Lung microvascular endothelial cell (primary cell): Measurements from ENCODE around the gene ZMYM3. TPM values are rescaled to one million over a fixed set of nuclear protein-coding genes. Genes with fewer than 3 reads are reported as not detected.

Experiments
- DNase-seq, 2 donors: peaks; one replicate each; pipeline versions ENCODE4 v3.0.0 to v3.0.0-alpha.2; 2010; ENCODE audit warnings: low read depth in 2 of 2
- total RNA-seq: library from RNA; depleted of rRNA; stranded (reverse); fragments of >200 nt; gene quantifications from 2 replicates; pipeline ENCODE4 v1.2.1, GENCODE V29; 2014

ZMYM3 gene
- total RNA-seq, 1 donor from 2014 or later: 7.9 TPM

DNA sequence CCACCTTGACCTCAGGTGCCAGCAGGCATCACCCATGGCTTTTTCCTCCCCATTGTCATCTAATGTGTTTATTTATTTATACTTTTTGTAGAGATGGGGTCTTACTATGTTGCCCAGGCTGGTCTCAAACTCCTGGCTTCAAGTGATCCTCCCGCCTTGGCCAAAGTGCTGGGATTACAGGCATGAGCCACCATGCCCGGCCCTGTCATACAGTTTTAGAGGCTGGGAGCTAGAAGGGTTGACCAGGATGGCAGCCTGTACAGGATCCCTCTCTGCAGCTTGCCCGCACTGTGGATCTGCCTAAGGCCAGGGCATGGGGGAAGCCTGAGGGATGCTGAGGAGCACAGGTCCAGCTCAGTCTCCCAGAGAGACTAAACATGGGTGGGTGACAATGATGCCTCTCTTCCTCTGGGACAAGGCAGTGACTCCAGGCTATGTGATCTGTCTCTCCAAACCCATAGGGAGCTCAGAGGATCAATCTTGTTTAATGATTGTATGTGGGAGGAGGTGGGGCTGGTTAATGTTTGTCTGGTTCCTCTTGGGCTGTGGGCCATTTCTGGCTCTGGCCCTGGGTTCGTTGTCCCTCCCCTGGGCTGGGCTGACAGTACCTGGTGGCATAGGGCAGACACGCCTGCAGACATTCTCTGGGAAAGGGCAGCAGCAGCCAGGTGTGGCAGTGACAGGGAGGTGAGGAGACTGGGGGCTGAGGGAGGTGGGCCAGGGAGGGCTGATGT is 39.2 kb downstream of the ZMYM3 start:
- no peak for DNase-seq

DNA sequence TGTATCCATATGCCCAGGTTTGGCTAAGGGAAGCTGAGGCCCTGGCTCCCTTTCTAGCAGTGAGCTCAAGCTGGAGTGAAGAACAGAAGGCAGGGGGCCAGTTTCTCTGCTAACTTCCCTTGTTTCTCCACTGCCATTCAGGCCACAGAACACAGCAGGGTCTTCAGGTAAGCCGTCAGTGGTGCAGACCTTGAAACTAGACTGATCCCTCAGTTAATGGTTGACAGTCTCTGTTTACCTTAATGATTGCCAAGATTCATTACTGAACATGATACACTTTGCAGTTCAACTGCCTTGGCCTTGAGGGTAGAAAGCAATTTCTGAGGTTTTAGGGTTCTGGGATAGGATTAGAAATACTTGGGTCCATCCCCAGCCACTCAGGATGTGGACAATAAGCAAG is 39.8 kb downstream of the ZMYM3 start:
- no peak for DNase-seq

DNA sequence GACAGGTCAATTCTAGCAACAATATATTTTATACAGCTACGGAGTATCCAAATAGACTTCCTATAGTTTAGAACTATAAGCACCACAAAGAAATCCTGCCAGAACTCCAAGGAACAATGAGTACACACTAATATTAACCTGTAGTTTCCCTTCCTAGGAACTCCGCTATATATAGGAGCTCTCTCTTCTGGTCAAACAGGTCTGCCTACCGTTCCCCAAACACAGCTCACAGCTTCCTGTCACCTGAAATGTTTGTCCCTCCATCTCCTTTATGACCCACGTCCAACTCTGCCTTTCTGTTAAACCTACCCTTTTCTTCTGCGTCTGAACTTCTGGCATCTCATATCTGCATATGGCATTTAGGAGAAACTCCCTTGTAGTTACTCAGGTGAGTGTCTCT is 41.4 kb downstream of the ZMYM3 start:
- no peak for DNase-seq

DNA sequence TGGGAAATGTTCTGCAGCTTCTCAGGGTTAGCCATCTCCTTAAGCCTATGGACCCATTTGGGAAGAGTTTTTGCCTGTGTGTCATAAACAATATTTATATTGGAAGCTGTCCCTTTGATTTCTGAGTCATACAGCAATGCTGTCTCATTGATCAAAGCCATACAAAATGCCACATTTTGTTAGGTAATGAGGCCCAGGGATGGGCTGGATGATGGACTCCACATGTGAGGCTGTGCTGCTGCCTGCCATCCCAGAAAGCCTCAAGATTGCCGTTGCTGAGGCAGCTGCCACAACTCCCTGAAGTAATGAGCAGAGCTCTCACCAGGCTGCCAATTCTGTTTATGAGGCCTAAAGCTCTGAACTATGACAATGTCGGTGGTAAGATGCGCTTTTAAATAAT is 43.1 kb downstream of the ZMYM3 start:
- no peak for DNase-seq

DNA sequence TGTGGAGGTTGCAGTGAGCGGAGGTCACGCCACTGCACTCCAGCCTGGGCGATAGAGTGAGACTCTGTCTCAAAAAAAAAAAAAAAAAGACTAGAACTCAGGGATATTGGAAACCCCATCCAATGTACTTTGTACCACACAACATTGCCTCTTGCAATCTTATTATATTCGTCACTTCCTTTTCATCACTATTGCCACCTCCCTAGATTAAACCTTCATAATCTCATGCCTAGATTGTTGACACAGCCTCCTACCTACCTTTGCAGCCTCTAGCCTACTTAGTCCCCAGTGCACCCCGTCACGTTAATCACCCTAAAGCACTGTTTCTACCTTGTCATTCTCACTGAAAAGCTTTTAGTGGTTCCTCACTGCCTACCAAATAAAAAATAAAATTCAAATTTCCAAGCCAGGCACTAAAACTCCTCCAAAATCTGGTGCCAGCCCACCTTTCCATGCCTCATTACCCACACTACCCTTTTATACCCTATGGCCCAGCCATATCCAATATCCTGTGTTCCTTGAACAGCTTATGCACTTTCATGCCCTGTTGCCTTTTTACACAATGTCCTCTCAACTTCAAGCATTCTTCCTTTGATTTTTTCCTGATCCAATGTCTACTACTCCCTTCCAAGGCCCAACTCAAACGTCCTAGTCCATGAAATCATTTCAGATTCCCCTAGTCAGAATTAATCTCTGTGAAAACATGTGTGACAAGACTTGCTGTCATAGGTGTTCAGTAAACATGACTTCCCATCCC is 54.5 kb downstream of the ZMYM3 start:
- no peak for DNase-seq

DNA sequence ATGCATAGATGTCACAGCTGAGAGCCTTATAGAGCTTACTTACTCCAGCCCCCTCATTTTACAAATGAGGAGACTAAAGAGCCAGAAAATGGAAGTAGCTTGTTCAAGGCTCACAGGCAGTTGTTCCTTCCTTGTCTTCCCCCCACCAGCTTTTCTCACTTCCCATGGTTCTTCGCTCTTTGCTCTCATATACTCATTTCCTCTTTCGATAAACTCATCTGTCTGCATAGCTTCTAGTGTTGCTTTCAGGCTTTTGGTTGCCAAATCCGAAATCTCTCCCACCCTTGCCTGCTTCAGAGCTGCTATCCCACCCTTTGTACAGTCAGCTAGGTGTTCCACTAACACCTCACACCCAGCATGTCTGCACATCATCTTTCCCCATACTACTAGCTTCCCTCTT is 55.9 kb downstream of the ZMYM3 start:
- no peak for DNase-seq

DNA sequence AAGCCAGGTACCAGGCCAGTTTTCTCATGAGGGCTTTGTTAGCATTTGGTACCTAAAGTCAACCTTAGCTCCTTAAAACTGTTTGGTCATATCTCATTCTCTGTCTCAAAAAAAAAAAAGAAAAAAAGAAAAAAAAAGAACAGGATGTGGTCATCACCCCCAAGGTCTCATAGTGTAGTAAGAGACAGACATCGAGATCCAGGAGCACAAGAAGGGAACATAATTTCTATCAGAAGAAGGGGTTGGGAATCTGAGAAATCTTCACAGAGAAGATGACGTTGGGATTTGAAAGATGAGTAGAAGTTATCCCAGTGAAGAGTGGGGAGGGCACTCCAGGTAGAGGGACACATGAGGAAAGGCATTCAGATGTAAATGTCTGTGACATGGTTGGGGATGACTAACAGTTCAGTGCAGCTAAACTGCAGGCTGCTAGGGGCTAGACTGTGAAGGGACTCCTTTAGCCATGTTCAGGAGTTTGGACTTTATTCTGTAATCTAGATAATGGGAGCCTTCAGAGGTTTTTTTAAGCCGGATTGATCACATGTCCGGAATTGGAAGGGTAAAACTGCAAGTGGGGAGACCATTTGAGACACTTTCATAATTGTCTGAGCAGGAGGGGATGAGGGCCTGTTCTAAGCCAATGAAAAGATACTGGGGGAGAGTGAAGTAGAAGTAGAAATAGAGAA is 57.8 kb downstream of the ZMYM3 start:
- DNase-seq: no peak

DNA sequence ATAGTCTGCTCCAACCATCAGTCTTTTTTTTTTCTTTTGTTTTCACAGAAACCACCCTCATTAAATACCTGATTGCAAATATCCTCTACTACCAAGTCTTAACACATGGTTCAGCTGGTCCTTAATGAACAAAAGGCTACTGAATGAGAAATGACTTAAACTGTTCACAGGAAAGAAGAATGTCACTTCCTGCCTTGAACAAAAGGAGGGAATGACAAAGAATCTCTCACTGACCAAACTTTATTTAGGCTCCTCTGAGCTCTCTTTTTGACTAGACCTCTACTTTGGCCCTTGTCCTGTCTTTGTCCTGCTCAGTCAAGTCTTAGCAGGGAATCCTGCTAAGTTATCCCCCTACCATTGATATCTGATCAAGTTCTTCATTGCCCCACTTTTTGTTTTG is 62.7 kb downstream of the ZMYM3 start:
- no peak for DNase-seq

Other genes with a start within 250 kb of the ZMYM3 start
- 62.3 and 76.6 TPM in 2 replicates for gene SNX12, start 185.8 kb downstream of the ZMYM3 start, total RNA-seq
- 5.2 and 11.7 TPM in 2 replicates for gene FOXO4, start 158.3 kb downstream of the ZMYM3 start, total RNA-seq
- gene CXorf65, start 147.4 kb downstream of the ZMYM3 start, total RNA-seq: not detected in 2 replicates
- not detected in 2 replicates for gene IL2RG, start 142.6 kb downstream of the ZMYM3 start, total RNA-seq
- 23.8 and 30.0 TPM in 2 replicates for gene MED12, start 135.5 kb downstream of the ZMYM3 start, total RNA-seq
- under 0.01 TPM in 2 replicates for gene NLGN3, start 109.3 kb downstream of the ZMYM3 start, total RNA-seq
- gene GJB1, start 30.9 kb downstream of the ZMYM3 start, total RNA-seq: not detected in 2 replicates
- 280 and 309 TPM in 2 replicates for gene NONO, start 29.5 kb upstream of the ZMYM3 start, total RNA-seq
- gene ITGB1BP2, start 47.6 kb upstream of the ZMYM3 start, total RNA-seq: 0.22 and 0.40 TPM in 2 replicates
- 23.8 and 28.4 TPM in 2 replicates for gene TAF1, start 112.2 kb upstream of the ZMYM3 start, total RNA-seq